HL-60 (cell line): Measurements from ENCODE around the gene C2orf78.

Experiments used
- GABPA ChIP-seq: IDR thresholded peaks from 2 replicates; pipeline ENCODE4 v1.6.1; 2012; ENCODE audit warnings: low read depth
- POLR2AphosphoS5 ChIP-seq: IDR thresholded peaks from 2 replicates; pipeline ENCODE4 v1.6.1; 2012; ENCODE audit warnings: low read depth
- SPI1 ChIP-seq: IDR thresholded peaks from 2 replicates; pipeline ENCODE4 v1.6.1; 2012; ENCODE audit warnings: low read depth, mild to moderate bottlenecking, borderline replicate concordance
- TF ChIP-seq, protein P1 (sequence below): IDR thresholded peaks from one replicate; pipeline ENCODE4 v1.5.1; 2011; ENCODE audit warnings: low read length, control low read depth, inconsistent platforms; ENCODE audit not compliant: insufficient read depth

DNA sequence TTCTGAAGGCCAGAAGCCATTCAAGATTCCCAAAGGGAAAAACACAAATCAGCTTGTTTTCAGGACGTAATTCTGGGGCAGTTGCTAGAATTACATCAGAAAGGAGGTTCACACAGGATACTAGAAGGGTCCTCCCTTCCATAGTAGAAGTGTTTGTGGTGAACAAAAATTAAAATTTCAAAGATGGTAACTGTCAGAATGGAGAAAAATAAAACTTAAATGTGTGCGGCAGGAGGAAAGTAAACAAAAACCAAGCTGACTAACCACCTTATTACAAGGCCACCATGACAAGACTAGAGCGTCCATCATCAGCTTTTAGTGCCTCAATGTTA is 37.1 kb upstream of the C2orf78 start:
- TF ChIP-seq, protein P1, sequence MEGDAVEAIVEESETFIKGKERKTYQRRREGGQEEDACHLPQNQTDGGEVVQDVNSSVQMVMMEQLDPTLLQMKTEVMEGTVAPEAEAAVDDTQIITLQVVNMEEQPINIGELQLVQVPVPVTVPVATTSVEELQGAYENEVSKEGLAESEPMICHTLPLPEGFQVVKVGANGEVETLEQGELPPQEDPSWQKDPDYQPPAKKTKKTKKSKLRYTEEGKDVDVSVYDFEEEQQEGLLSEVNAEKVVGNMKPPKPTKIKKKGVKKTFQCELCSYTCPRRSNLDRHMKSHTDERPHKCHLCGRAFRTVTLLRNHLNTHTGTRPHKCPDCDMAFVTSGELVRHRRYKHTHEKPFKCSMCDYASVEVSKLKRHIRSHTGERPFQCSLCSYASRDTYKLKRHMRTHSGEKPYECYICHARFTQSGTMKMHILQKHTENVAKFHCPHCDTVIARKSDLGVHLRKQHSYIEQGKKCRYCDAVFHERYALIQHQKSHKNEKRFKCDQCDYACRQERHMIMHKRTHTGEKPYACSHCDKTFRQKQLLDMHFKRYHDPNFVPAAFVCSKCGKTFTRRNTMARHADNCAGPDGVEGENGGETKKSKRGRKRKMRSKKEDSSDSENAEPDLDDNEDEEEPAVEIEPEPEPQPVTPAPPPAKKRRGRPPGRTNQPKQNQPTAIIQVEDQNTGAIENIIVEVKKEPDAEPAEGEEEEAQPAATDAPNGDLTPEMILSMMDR: no peak
- TF ChIP-seq SPI1 (no peak), POLR2AphosphoS5 (no peak), GABPA (no peak)
